SK-N-SH (cell line): ENCODE results near the gene SLC41A2.

Experiments
- CHD2 ChIP-seq: fragments of 150-350 bp; IDR thresholded peaks from 2 replicates; pipeline ENCODE4 v1.6.1; 2018; ENCODE audit warnings: low read length; ENCODE audit not compliant: partially characterized antibody
- CTCF ChIP-seq: fragments of 200-600 bp; sonication (generic); IDR thresholded peaks from 2 replicates; pipeline ENCODE4 v1.6.1; 2017; ENCODE audit warnings: antibody characterized with exemption, mild to moderate bottlenecking, moderate library complexity
- MAX ChIP-seq: IDR thresholded peaks from 2 replicates; pipeline ENCODE4 v1.4.0; 2012; ENCODE audit warnings: low read depth
- YY1 ChIP-seq: IDR thresholded peaks from 2 replicates; pipeline ENCODE4 v1.4.0; 2012; ENCODE audit warnings: low read depth, mild to moderate bottlenecking

GRCh38 chr12:104952816-104953215, 5.3 kb downstream of the SLC41A2 start:
- no peak for TF ChIP-seq CTCF
- no peak for TF ChIP-seq MAX
- TF ChIP-seq YY1: no peak
- TF ChIP-seq CHD2: no peak
